Renal cortex interstitium (tissue), 11 donors: ENCODE results near the gene NRDE2. TPM values are rescaled to one million over a fixed set of nuclear protein-coding genes. Genes with fewer than 3 reads are reported as not detected.
A peak's percentile ranks its signal among the peaks of the same experiment; 100 is the strongest.

Source experiments
- DNase-seq, 11 donors: peaks; one replicate each; pipeline ENCODE4 v3.0.0-alpha.2; 2013; ENCODE audit warnings: low read depth in 9 of 11, low spot score in 4 of 11; ENCODE audit errors: extremely low read depth in 1 of 11
- polyA plus RNA-seq, 3 donors: library from polyadenylated mRNA; unstranded; fragments of 120-200 nt; gene quantifications; one replicate each; pipeline ENCODE4 v1.2.1, GENCODE V29; 2013; ENCODE audit not compliant: insufficient read length in 3 of 3

Gene NRDE2
- polyA plus RNA-seq, 3 donors: 19.4 to 24.4 (median 19.5) TPM

DNA sequence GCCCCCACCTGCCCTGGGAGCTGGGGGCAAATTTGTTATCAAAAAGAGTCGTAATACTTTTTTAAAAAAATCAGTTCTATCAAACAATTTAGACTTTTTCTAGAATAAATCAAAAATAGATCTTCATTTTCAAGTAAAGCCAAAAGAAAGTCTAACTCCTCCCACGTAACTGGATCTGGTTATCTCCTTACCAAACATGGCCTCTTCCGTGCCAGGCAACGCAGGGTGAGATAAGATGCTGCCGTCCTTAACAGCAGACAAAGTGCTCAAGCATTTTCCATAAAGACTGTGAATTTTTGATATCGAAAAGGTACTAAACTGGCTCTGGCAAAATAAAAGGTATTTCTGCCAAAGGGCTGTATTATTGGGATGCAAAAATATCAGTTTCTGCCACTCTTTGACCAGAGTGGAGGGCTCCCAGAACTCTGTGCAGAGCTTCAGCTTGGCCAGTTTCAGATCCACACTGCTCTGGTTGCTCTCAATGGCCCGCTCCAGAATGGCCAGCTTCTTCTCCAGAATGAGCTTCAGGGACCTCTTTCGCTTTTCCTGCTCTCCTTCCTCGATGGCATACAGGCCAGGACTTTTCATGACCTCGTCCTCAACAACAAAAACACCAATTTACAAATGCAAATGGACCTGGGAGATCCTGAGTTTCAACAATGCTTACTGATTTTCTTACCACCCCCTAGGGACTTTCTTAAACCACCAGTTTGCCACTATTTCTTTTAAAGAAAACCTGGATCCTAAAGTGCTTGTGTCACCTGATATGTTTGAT is 29.0 kb downstream of the NRDE2 start:
- no peak for DNase-seq

DNA sequence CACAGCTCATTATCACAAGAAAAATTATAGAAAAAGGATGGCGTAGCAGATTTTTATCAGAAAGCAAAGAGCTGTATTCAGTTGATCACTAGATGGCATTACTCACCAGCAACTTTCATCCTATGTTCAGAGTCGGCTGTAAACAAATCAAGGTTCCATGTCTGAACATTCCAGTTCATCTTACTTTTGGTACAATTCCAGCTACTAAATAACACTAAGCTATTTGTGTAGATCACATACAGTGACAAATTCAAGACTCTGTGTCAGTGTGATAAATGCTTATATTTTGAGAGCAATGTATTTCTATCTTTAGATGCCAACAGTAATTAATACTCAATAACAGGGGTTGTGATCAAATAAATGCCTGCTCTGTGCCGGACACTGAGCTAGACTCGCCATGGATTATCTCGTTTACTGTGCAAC is 30.1 kb downstream of the NRDE2 start:
- DNase-seq: peak in 10 of 11 donors; percentile 26 to 59 (median 45)

DNA sequence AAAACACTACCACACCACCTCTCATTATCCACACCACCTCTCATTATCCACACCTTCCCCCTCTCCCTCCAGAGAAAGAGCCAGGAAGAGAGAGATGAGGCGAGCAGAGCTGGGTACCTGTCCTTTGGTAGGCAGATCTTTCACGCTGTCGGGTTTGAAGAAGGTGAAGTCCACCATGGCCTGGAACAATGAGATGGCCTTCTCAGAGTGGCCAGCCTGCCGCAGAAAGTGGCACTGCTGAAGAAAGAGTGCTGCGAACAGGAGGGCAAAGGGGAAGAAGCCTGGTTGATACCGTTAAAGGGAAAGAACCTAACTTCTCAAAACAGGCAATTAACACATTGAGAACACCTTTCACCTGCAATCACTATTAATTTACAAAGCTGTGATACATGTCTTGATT is 30.6 kb downstream of the NRDE2 start:
- DNase-seq: no peak

GRCh38 chr14:90300611-90301047 is 31.1 kb downstream of the NRDE2 start:
- DNase-seq: no peak

GRCh38 chr14:90299408-90299807 is 32.3 kb downstream of the NRDE2 start:
- DNase-seq: no peak

- DNase-seq: no peak
Measured at GRCh38 chr14:90297876-90298629, 33.7 kb downstream of the NRDE2 start.

DNA sequence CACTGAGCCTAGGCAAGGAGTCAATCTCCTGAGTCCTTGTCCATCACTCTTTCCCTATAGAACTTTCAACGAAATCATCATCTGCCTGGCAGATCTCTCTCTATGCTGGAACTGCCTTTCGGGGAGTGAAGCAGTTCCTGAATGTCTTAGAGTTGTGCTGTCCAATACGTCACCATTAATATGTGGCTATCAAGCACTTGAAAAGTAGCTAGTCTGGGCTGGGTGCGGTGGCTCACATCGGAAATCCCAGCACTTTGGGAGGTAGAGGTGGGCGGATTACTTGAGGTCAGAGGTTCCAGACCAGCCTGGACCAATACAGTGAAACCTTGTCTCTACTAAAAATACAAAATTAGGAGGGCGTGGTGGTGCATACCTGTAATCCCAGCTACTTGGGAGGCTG is 35.1 kb downstream of the NRDE2 start:
- DNase-seq: no peak

- peak in 7 of 11 donors; percentile 18 to 35 (median 26) for DNase-seq
Measured at GRCh38 chr14:90295870-90296516, 35.7 kb downstream of the NRDE2 start.

GRCh38 chr14:90294872-90295271 is 36.9 kb downstream of the NRDE2 start:
- DNase-seq: no peak

GRCh38 chr14:90293766-90294730 is 37.7 kb downstream of the NRDE2 start:
- no peak for DNase-seq

DNA sequence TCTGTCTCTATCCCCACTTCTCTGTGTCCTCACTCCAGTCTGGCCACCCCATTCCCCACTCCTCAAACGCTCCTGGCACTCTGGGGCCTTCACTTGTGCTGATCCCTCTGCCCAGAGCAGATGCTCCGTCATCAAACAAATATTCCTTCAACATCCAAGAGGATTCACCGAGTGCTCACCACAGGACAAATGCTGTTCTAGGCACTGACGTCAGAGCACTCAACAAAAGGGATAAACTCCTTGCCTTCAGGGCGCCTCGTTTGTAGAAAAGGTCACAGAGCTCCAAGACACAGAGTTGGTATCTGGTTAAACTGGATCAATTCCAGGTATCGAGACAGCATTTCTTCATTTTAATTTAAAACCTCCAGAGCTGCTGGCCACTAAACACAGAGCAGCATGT is 40.0 kb downstream of the NRDE2 start:
- no peak for DNase-seq

DNA sequence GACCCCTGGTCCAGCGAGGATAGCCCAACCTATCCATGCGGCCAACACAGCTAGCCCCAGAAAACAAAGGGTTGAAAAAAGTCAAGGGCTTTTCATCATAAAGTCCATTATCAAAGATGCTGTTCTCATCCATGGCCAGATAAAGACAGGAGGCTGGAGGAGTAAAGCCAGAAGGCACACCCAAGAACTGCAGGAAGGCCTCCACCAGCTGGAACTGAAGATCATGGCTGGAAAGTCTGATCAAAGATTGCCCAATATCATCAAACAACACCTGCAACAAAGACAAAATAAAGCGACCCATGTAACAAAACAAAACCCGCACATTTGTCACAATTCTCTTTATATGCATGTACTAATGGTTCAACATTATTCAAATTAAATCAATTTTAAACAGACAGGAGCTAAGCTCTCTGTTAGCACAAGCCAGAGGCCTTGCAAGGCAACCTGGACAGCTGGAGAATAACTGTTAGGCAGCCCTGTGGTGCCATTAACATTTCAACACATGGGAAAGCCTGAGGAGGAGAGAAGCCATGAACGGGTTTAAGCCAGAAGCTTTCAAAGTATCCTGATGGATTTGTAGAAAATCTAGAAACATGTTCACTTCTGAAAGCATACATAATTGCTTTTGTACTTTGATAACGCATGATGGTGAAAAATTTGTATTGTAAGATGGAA is 41.3 kb downstream of the NRDE2 start:
- DNase-seq: no peak

DNA sequence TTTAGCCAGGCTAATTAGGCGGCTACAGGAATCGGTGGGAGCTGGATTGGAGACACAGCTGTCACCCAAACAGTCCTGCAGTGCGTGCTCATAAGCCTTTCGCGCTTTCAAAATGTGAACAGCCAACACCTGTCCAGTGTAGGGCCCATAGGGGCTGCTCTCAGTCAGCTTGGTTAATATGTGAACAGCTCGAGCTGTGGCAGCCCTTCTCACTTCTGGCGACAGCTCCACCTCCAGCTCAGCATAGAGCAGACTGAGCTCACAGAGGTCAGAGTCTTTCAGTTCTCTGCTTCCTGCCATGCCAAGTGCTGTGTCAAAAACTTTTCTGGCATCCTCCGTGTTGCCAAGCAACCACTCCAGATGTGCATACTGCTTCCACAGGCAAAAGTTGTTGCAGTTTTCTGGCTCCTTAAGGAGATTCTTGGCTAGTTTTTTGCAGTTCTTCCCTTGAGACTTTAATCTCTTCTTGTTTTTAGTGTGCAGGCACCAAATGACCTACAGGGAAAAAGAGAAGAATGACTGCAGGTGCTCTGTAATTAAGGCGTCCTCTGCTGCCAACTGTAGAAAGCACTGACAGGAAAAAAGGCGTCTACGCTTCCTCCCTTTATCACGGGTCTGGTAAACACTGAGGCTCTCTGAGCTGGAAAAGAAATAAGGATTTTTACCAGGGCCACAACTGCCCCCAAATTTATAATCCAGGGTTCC is 42.9 kb downstream of the NRDE2 start:
- DNase-seq: no peak

- DNase-seq: no peak
Measured at GRCh38 chr14:90287791-90288190, 44.0 kb downstream of the NRDE2 start.

DNA sequence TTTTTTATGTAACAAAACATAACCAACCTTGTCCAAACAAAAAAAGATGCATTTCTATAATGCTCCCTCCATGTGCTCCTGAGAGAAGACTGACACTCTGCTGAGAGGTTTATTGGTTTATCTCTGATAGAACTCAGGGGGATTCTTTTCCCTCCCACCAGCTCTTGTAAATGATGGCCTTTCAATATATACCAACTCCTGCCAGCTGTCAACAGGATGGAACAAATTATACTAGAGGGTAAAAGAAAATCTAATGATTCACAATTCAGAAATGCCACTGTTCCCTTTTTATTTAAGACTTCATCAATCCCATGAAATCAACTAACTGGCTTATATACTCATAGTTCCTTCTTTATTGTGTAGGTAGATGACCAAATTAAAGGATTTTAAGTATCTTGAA is 50.0 kb downstream of the NRDE2 start:
- DNase-seq: no peak

DNA sequence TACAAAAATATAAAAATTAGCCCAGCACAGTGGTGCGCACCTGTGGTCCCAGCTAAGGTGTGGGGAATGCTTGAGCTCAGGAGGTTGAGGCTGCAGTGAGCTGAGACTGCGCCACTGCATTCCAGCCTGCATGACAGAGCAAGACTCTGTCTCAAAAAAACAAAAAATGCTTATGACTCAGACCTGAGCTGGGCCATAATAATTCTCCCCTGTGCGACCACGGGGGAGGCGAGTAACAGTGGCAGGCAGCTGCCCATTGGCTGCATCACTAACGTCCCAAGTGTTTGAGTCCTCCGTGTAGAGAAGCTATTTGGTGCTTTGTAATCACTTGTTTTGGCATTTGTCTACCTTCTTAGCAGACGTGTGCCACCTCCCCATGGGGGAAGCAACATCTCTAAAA is 50.5 kb downstream of the NRDE2 start:
- no peak for DNase-seq

DNA sequence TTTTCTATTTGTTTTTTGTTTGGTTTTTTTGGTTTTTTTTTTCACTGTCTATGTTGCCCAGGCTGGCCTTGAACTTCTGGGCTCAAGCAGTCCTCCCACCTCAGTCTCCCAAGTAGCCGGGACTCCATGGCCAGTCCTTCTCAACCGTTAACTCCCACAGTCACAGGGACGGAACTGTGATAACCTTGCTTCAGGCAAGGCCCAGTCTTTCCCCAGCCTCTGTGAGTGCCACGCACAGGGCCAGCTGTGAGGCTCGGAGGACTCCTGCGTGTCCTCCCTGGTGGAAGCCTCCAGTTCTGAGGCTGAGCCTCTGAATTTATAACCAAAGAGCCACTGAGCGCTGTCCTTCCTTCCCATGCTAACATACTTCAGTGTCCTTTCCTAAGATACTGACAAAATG is 51.6 kb downstream of the NRDE2 start:
- no peak for DNase-seq
